Prostate gland (tissue), 2 donors: ENCODE data around the gene STAC.

Experiments
- CTCF ChIP-seq, 4 experiments: fragments of 200-600 bp in 2 of 4; fragments of 450-650 bp in 2 of 4; sonication (generic) in 2 of 4; IDR thresholded peaks; 1 replicate in 3 of 4; 2 replicates in 1 of 4; pipeline ENCODE4 v1.5.1; 2016 to 2019; ENCODE audit warnings: antibody characterized with exemption in 4 of 4, mild to moderate bottlenecking in 2 of 4, moderate library complexity in 2 of 4
- POLR2A ChIP-seq: fragments of 450-650 bp; IDR thresholded peaks from one replicate; pipeline ENCODE4 v1.6.1; 2016; ENCODE audit warnings: antibody characterized with exemption, mild to moderate bottlenecking
- POLR2AphosphoS5 ChIP-seq: sonication (generic); formaldehyde crosslinking; IDR thresholded peaks from one replicate; pipeline ENCODE4 v1.6.1; 2017; ENCODE audit warnings: antibody characterized with exemption

- no peak for TF ChIP-seq POLR2AphosphoS5
- TF ChIP-seq CTCF (IDR thresholded peaks at IDR 0.05) = no peak
- TF ChIP-seq POLR2A = no peak
These were observed 17.5 kb downstream of the STAC start for GRCh38 chr3:36397841-36398240.
